LoVo (cell line): Measurements from ENCODE around the gene RCAN1.
A peak's percentile ranks its signal among the peaks of the same experiment; 100 is the strongest.
"Not testable (repeated sequence)": the region's sequence is repeated elsewhere in the genome, so short reads cannot be mapped to it uniquely, and the experiment has no call there.

ENCODE experiments used
- DNase-seq: peaks from one replicate; pipeline ENCODE4 v3.0.0-alpha.2; 2016; ENCODE audit warnings: low spot score

The RCAN1 gene

GRCh38 chr21:34514576-34515115 lies 100.3 kb downstream of the RCAN1 start:
- no peak for DNase-seq

GRCh38 chr21:34513129-34513675 lies 101.7 kb downstream of the RCAN1 start:
- no peak for DNase-seq

- no peak for DNase-seq
Observed at GRCh38 chr21:34511787-34512455, 103.0 kb downstream of the RCAN1 start, which contains the start of gene KCNE1. Gene KCNE1, minus strand, starts transcription at chr21:34512210. Its CDS starts 62,576 bp downstream, at chr21:34449634.

- DNase-seq: no peak
Observed at GRCh38 chr21:34511181-34511580, 103.7 kb downstream of the RCAN1 start.

GRCh38 chr21:34510148-34511142 lies 104.5 kb downstream of the RCAN1 start:
- peak; percentile 43 for DNase-seq

- DNase-seq: no peak
Observed at GRCh38 chr21:34509151-34509550, 105.8 kb downstream of the RCAN1 start.

GRCh38 chr21:34504595-34504994 lies 110.3 kb downstream of the RCAN1 start:
- no peak for DNase-seq

GRCh38 chr21:34502480-34503106 lies 112.3 kb downstream of the RCAN1 start:
- no peak for DNase-seq

- DNase-seq: no peak
Observed at GRCh38 chr21:34501716-34502115, 113.2 kb downstream of the RCAN1 start.

- no peak for DNase-seq
Observed at GRCh38 chr21:34500191-34500590, 114.7 kb downstream of the RCAN1 start.

- DNase-seq: no peak
Observed at GRCh38 chr21:34499116-34499515, 115.8 kb downstream of the RCAN1 start.

GRCh38 chr21:34498623-34499022 lies 116.3 kb downstream of the RCAN1 start:
- DNase-seq: no peak

- DNase-seq: not testable (repeated sequence)
Observed at GRCh38 chr21:34483854-34484253, 131.1 kb downstream of the RCAN1 start.

- not testable (repeated sequence) for DNase-seq
Observed at GRCh38 chr21:34483435-34483834, 131.5 kb downstream of the RCAN1 start.

GRCh38 chr21:34467333-34467732 lies 147.6 kb downstream of the RCAN1 start:
- not testable (repeated sequence) for DNase-seq
